Activated CD8-positive, alpha-beta memory T cell treated with anti-CD3 and anti-CD28 coated beads for 36 hours (primary cell): ENCODE data around the gene ZFR2. TPM values are rescaled to one million over a fixed set of nuclear protein-coding genes. Genes with fewer than 3 reads are reported as not detected.
"Not testable (repeated sequence)": the region's sequence is repeated elsewhere in the genome, so short reads cannot be mapped to it uniquely, and the experiment has no call there.

Source experiments
- CTCF ChIA-PET: fragments of 350-600 bp; sonication (Branson Sonifier 250); formaldehyde crosslinking; loops from one replicate; lab custom pipeline; 2021; ENCODE audit warnings: antibody characterized with exemption; lab: Charles Lee
- POLR2A ChIA-PET: fragments of 350-600 bp; sonication (Branson Sonifier 250); formaldehyde crosslinking; loops from one replicate; lab custom pipeline; 2021; ENCODE audit warnings: antibody characterized with exemption; lab: Charles Lee
- total RNA-seq, 2 experiments: library from RNA; stranded (reverse); gene quantifications; one replicate each; pipeline ENCODE4 v1.2.3, GENCODE V29; 2021

ZFR2 gene
- total RNA-seq, 2 experiments from 2014 or later, result 0.69 to 1.0 TPM

- CTCF ChIA-PET, result interaction anchor here (0.6 kb wide), 1 partner anchor 346 kb away, joined by 3 read pairs; no protein-coding TSS in a partner anchor
- POLR2A ChIA-PET, result interaction anchor here (0.7 kb wide), 1 partner anchor 295 kb away, joined by 3 read pairs; the partner anchor contains the start of gene GIPC3
Observed at GRCh38 chr19:3880471-3881271, 11.8 kb upstream of the ZFR2 start, which contains the start of gene ATCAY. Gene ATCAY (plus strand): TSS chr19:3880685. CDS start chr19:3885768, 5,083 bp downstream.

DNA sequence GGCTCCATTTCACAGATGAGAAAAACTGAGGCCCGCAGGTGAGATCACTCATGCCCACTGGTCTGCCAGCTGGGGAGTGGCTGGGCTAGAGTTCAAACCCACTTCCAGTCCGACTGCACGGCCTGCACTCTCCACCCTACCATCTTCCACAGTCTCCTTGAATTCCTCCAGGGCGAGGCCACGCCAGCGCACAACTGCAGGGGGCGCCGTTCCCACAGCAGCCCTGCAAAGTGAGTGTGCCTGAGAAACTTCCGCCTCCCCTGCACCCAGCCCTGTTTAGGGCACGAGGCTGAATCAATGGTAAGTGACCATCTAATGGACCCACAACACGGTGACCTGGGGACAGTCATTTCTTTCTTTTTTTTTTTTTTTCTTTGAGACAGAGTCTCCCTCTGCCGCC lies 10.8 kb upstream of the ZFR2 start:
- CTCF ChIA-PET, result interaction anchor here (0.7 kb wide), 1 partner anchor 1163 kb away, joined by 3 read pairs; no protein-coding TSS in a partner anchor
- POLR2A ChIA-PET, result interaction anchor here (0.7 kb wide), 1 partner anchor 294 kb away, joined by 3 read pairs; the partner anchor contains the start of gene GIPC3

- POLR2A ChIA-PET, CTCF ChIA-PET: not testable (repeated sequence)
Observed at GRCh38 chr19:3874695-3875094, 5.9 kb upstream of the ZFR2 start.

- CTCF ChIA-PET, result no interaction called here
- POLR2A ChIA-PET, result no interaction called here
Observed at GRCh38 chr19:3873151-3873550, 4.3 kb upstream of the ZFR2 start.

GRCh38 chr19:3867971-3868769 lies 668 bp downstream of the ZFR2 start:
- CTCF ChIA-PET, result no interaction called here
- POLR2A ChIA-PET, result no interaction called here

DNA sequence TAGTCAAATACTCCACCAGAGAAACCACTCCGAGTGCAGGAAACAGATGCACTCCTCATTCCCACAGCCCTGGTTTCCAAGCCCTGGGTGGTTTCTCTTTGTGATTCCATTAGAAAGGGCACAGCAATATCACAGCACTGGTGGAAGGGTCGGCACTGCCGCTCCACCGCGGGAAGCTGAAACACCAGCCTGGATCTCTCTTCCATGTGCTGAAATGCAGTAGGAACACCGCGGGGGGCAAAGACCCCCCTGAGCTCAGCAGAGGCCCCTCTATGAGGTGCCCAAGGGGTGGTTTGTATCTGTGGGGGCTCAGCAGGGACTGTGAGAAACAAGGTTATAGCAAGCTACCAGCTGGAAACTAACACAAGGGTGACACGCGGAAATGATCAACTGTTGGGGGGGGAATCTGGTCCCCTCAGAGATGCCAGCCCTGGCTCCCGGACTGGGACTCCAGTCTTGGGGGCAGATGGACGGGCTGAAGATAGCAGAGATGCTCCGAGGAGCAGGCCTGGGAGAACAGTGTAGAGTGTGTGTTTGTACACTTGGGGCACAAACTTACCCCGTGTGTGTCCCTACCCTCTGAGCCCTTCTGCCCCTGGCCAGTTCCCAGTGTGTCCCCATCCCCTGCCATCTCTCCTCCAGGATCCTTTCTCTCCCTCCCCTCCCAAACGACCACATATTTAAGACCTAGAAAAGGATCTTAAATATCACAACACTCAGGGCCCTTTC lies 1.8 kb downstream of the ZFR2 start:
- ChIA-PET POLR2A (no interaction called here), CTCF (no interaction called here)

DNA sequence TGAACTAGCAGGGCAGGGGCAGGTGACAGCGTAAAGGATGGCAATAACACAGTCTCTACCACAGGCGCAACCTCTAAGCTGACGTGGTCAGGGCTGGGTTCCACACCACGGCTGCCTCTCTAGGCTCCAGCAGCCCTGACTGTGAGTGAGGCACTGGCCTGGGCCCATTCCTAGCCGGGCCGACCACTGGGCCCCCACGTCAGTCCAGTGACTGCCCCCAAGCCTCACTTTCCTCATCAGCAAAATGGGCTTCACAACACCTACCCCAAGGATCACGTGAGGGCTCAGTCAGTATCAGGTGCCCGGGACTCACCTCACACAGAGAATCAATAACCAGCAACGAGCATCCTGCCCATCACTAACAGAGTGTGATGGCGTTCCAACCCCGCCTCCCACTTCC lies 5.2 kb downstream of the ZFR2 start:
- CTCF ChIA-PET, result interaction anchor here (1.1 kb wide), 1 partner anchor 14 kb away, joined by 3 read pairs; no protein-coding TSS in a partner anchor
- POLR2A ChIA-PET, result no interaction called here

GRCh38 chr19:3862826-3863500 lies 5.9 kb downstream of the ZFR2 start:
- POLR2A ChIA-PET, result interaction anchor here (0.6 kb wide), 1 partner anchor 55 kb away, joined by 3 read pairs; no protein-coding TSS in a partner anchor

DNA sequence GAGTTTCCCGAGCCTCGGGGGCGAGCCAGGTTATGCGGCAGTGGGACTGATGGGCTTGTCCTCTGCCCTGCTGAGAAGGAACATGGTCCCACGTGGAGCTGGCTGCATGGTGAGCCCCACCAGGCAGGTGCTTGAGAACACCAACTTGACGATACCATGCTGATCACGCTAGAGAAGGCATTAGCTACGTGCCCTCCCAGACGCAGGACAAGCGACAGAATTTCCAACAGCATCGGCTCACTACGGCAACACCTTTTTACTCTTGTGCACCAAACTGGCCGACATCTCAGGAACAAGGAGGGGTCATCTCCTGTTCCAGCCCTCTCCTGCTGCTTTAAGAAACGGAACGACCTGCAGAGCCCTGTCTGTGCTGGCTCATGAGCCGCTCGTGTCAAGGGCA lies 8.3 kb downstream of the ZFR2 start:
- POLR2A ChIA-PET, result no interaction called here
- CTCF ChIA-PET, result no interaction called here

More at GRCh38 chr19:3862826-3863500, 5.9 kb downstream of the ZFR2 start:
- CTCF ChIA-PET, result interaction anchor here (1.1 kb wide), 1 partner anchor 14 kb away, joined by 3 read pairs; no protein-coding TSS in a partner anchor

GRCh38 chr19:3857449-3858003 lies 11.3 kb downstream of the ZFR2 start:
- POLR2A ChIA-PET, result no interaction called here
- CTCF ChIA-PET, result no interaction called here

DNA sequence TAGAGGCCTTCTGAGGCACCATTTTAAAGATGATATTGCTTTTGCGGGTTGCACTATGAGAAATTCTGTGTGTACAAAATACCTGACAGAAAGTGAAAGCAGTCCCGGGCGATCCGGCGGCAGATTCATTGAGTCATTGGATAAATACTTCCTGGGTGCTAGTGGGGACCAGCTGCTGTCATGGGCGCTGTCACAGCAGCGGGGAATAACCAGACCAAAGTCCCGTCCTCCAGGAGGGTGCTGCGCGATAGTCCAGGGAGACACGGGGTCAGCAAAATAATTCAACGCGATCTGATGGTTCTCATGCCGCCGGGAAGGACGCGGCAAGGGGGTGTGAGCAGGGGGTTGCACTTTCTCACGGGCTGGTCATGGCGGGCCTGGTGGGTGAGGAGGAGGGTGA lies 13.5 kb downstream of the ZFR2 start:
- ChIA-PET CTCF (no interaction called here), POLR2A (no interaction called here)

- ChIA-PET POLR2A (no interaction called here), CTCF (interaction anchor here (0.6 to 1.0 kb wide), 3 partner anchors 135 to 153 kb away, joined by 4 to 5 read pairs (median 4); no protein-coding TSS in a partner anchor)
Observed at GRCh38 chr19:3852614-3853254, 16.1 kb downstream of the ZFR2 start.

GRCh38 chr19:3852177-3852511 lies 16.7 kb downstream of the ZFR2 start:
- ChIA-PET POLR2A (no interaction called here), CTCF (interaction anchor here (1.0 kb wide), 1 partner anchor 135 kb away, joined by 4 read pairs; no protein-coding TSS in a partner anchor)

GRCh38 chr19:3851254-3852176 lies 17.3 kb downstream of the ZFR2 start:
- ChIA-PET CTCF (no interaction called here), POLR2A (no interaction called here)

DNA sequence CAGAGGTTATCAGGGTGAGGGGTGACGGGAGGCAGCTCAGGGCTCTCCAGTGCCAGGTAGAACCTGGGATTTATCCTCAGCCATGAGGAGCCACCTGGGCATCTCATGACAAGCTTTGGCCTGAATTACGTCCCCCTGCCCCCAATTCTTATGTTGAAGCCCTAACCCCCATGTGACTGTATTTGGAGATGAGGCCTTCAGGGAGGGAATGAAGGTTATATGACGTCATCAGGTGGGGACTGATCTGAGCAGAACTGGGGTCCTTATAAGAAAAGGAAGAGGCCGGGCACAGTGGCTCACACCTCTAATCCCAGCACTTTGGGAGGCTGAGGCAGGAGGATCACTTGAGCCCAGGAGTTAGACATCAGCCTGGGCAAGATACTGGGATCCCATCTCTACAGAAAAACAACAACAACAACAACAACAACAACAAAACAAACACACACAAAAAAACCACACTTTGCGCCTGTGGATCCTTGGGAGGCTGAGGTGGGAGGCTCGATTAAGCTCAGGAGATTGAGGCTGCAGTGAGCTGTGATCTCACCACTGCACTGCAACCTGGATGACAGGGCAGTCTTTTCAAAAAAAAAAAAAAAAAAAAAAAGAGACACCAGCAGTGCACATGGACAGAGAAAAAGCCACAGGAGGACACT lies 18.4 kb downstream of the ZFR2 start:
- ChIA-PET CTCF (interaction anchor here (1.0 kb wide), 1 partner anchor 69 kb away, joined by 3 read pairs; no protein-coding TSS in a partner anchor), POLR2A (no interaction called here)

DNA sequence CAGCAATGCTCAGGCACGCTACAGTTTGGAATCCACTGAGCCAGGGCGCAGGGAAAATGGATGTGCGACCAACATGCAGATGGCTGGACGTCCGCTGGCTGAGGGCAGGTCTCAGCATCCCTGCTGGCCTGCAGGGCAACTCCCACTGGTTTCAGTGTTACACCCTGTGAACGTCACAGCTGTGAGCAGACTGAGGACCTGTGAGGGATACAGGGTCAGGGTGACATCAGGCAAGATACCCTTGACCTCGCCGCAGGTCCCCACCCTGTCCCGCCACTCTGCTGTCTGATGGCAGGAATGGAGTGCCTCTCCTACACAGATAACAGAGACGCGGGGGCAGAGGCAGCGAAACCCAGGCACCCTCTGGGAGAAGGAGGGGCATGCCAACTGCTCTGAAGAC lies 19.1 kb downstream of the ZFR2 start:
- ChIA-PET POLR2A (no interaction called here), CTCF (interaction anchor here (0.6 to 2.5 kb wide), 6 partner anchors 11 to 352 kb away, joined by 3 to 7 read pairs (median 3); no protein-coding TSS in a partner anchor)
